GM18502 (cell line): Measurements from ENCODE around the gene IMPDH1.
A peak's percentile ranks its signal among the peaks of the same experiment; 100 is the strongest.
"Not testable (repeated sequence)": the region's sequence is repeated elsewhere in the genome, so short reads cannot be mapped to it uniquely, and the experiment has no call there.

ENCODE experiments used
- ATAC-seq: cut with Tn5 transposase; IDR thresholded peaks from one replicate; pipeline ENCODE4 v1.9.1; 2021; ENCODE audit warnings: mild to moderate bottlenecking; ENCODE audit not compliant: unreplicated experiment, poor library complexity

The IMPDH1 gene

GRCh38 chr7:128409596-128410450 is at the start of gene IMPDH1:
TSS of gene IMPDH1 (minus strand) at chr7:128409982. CDS start at chr7:128409901, 81 bp downstream.
- peak; percentile 82 for ATAC-seq

- ATAC-seq: peak; percentile 51
These were observed 49.7 kb upstream of the IMPDH1 start for GRCh38 chr7:128459394-128459878.

GRCh38 chr7:128458956-128459355 is 49.2 kb upstream of the IMPDH1 start:
- peak; percentile 29 for ATAC-seq

GRCh38 chr7:128457385-128457784 is 47.6 kb upstream of the IMPDH1 start:
- ATAC-seq: not testable (repeated sequence)

- peak; percentile 16 for ATAC-seq
These were observed 46.5 kb upstream of the IMPDH1 start for GRCh38 chr7:128456255-128456725.

GRCh38 chr7:128455543-128456254 is 45.9 kb upstream of the IMPDH1 start, which contains the start of gene HILPDA:
TSS of gene HILPDA (plus strand) at chr7:128455878. CDS start at chr7:128457269, 1,391 bp downstream.
- ATAC-seq: peak; percentile 85

GRCh38 chr7:128454808-128455542 is 45.2 kb upstream of the IMPDH1 start:
- no peak for ATAC-seq

- no peak for ATAC-seq
These were observed 44.3 kb upstream of the IMPDH1 start for GRCh38 chr7:128453836-128454804.

- ATAC-seq: no peak
These were observed 42.8 kb upstream of the IMPDH1 start for GRCh38 chr7:128452552-128452951.

- ATAC-seq: no peak
These were observed 41.1 kb upstream of the IMPDH1 start for GRCh38 chr7:128450913-128451312.

GRCh38 chr7:128450409-128450808 is 40.6 kb upstream of the IMPDH1 start:
- ATAC-seq: no peak

- no peak for ATAC-seq
These were observed 39.0 kb upstream of the IMPDH1 start for GRCh38 chr7:128448751-128449302.

- ATAC-seq: no peak
These were observed 38.3 kb upstream of the IMPDH1 start for GRCh38 chr7:128447941-128448564.

- no peak for ATAC-seq
These were observed 36.5 kb upstream of the IMPDH1 start for GRCh38 chr7:128446306-128446705.

- ATAC-seq: no peak
These were observed 34.2 kb upstream of the IMPDH1 start for GRCh38 chr7:128443831-128444600.

- no peak for ATAC-seq
These were observed 32.6 kb upstream of the IMPDH1 start for GRCh38 chr7:128442356-128442755.

- peak; percentile 46 for ATAC-seq
These were observed 27.9 kb upstream of the IMPDH1 start for GRCh38 chr7:128437426-128438332.
